Fibroblast of pulmonary artery (primary cell): ENCODE measurements around the gene SEPTIN8.

Source experiments
- DNase-seq: peaks from one replicate; pipeline ENCODE4 v3.0.0-alpha.2; 2010; ENCODE audit warnings: low read depth
- H3K4me3 ChIP-seq: replicated peaks from 2 replicates; pipeline ENCODE4 v1.5.1; 2011; ENCODE audit warnings: low read depth, mild to moderate bottlenecking, control low read depth, low read length, moderate library complexity
- CTCF ChIP-seq: IDR thresholded peaks from 2 replicates; pipeline ENCODE4 v1.5.1; 2011; ENCODE audit warnings: mild to moderate bottlenecking, control low read depth, low read length, inconsistent platforms; ENCODE audit errors: missing control alignments

SEPTIN8 gene

GRCh38 chr5:132764671-132765238 is 12.3 kb downstream of the SEPTIN8 start:
- no peak overlapping the region for H3K4me3 ChIP-seq
- DNase-seq = no peak
- TF ChIP-seq CTCF = no peak

- DNase-seq = no peak
- H3K4me3 ChIP-seq = no peak overlapping the region
- TF ChIP-seq CTCF = no peak
Observed at GRCh38 chr5:132764051-132764450, 13.0 kb downstream of the SEPTIN8 start.

GRCh38 chr5:132763181-132764036 is 13.6 kb downstream of the SEPTIN8 start:
- TF ChIP-seq CTCF = no peak
- no peak for DNase-seq
- H3K4me3 ChIP-seq = no peak overlapping the region

- no peak overlapping the region for H3K4me3 ChIP-seq
- no peak for TF ChIP-seq CTCF
- DNase-seq = no peak
Observed at GRCh38 chr5:132762246-132763000, 14.6 kb downstream of the SEPTIN8 start.

GRCh38 chr5:132761321-132762240 is 15.5 kb downstream of the SEPTIN8 start:
- H3K4me3 ChIP-seq = no peak overlapping the region
- no peak for TF ChIP-seq CTCF
- DNase-seq = no peak

- no peak overlapping the region for H3K4me3 ChIP-seq
- no peak for DNase-seq
- TF ChIP-seq CTCF = no peak
Observed at GRCh38 chr5:132760601-132761317, 16.3 kb downstream of the SEPTIN8 start.
